ENCODE measurements around the gene RASSF5. TPM values are rescaled to one million over a fixed set of nuclear protein-coding genes. Genes with fewer than 3 reads are reported as not detected.

RASSF5 gene
- polyA plus RNA-seq, 1 donor = 7.4 TPM

DNA sequence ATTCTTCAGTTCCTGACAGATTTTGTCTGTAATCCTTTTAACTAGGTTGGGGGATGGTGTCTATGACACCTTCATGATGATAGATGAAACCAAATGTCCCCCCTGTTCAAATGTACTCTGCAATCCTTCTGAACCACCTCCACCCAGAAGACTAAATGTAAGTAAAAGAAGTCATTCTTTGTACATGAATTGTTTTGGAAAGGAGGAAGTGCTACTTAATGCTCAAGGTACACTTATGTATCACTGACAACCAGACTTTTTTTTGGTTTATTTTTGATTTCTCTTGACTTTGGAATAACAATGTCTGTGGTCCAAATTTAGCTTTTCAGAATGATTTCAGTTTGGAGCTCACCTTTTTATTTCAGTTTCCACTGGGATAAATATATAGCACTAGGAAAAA, 130.3 kb downstream of the RASSF5 start:
- DNase-seq = no peak

Other genes with a start within 250 kb of the RASSF5 start
- gene IKBKE, start 37.1 kb upstream of the RASSF5 start, polyA plus RNA-seq (ENCODE audit: insufficient read length) = 3.1 TPM
- gene EIF2D, start 104.9 kb downstream of the RASSF5 start, polyA plus RNA-seq (ENCODE audit: insufficient read length) = 38.7 TPM
- 3.9 TPM for gene DYRK3, start 128.0 kb downstream of the RASSF5 start, polyA plus RNA-seq (ENCODE audit: insufficient read length)
- 65.3 TPM for gene MAPKAPK2, start 177.4 kb downstream of the RASSF5 start, polyA plus RNA-seq (ENCODE audit: insufficient read length)